ENCODE results near the gene TTLL7.

- no peak for TF ChIP-seq EP300 (IDR thresholded peaks at IDR 0.05)
- TF ChIP-seq CTCF (IDR thresholded peaks at IDR 0.05), result no peak
These were observed 9.7 kb upstream of the TTLL7 start for GRCh38 chr1:84008631-84009030.

Data from ovary (tissue), 3 donors.